PFSK-1 (cell line): Measurements from ENCODE around the gene CNTNAP2.

Experiments used
- POLR2AphosphoS5 ChIP-seq: IDR thresholded peaks from 2 replicates; pipeline ENCODE4 v1.6.1; 2012; ENCODE audit warnings: low read depth, mild to moderate bottlenecking, control low read depth, low read length, moderate library complexity
- TF ChIP-seq, protein P1 (sequence below), 2 experiments: IDR thresholded peaks; 2 replicates each; pipeline versions ENCODE4 v1.6.1 to v1.8.0; 2011 to 2012; ENCODE audit warnings: low read depth in 2 of 2, low read length in 2 of 2, control low read depth in 1 of 2, inconsistent platforms in 1 of 2, mild to moderate bottlenecking in 1 of 2, moderate library complexity in 1 of 2; ENCODE audit not compliant: insufficient read depth in 1 of 2

DNA sequence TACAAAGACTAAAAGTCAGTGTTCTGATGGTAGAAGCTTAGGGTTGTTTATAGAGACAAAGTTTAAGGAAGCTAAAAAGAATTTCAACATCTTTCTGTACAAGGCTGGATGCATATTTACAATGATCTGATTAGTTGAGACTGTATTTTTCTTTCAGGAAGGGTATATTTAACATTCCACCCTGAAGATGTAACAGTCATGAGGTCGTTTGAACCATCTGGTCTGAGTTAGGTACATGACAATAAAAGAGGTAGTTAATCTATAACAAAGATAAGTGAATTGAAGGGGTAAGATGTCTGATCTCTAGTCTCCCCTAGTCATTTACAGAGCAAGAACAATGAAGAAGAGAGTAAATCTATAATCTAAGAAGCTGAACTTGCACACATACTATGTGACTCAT is 821.2 kb downstream of the CNTNAP2 start:
- TF ChIP-seq, protein P1, sequence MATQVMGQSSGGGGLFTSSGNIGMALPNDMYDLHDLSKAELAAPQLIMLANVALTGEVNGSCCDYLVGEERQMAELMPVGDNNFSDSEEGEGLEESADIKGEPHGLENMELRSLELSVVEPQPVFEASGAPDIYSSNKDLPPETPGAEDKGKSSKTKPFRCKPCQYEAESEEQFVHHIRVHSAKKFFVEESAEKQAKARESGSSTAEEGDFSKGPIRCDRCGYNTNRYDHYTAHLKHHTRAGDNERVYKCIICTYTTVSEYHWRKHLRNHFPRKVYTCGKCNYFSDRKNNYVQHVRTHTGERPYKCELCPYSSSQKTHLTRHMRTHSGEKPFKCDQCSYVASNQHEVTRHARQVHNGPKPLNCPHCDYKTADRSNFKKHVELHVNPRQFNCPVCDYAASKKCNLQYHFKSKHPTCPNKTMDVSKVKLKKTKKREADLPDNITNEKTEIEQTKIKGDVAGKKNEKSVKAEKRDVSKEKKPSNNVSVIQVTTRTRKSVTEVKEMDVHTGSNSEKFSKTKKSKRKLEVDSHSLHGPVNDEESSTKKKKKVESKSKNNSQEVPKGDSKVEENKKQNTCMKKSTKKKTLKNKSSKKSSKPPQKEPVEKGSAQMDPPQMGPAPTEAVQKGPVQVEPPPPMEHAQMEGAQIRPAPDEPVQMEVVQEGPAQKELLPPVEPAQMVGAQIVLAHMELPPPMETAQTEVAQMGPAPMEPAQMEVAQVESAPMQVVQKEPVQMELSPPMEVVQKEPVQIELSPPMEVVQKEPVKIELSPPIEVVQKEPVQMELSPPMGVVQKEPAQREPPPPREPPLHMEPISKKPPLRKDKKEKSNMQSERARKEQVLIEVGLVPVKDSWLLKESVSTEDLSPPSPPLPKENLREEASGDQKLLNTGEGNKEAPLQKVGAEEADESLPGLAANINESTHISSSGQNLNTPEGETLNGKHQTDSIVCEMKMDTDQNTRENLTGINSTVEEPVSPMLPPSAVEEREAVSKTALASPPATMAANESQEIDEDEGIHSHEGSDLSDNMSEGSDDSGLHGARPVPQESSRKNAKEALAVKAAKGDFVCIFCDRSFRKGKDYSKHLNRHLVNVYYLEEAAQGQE (IDR thresholded peaks at IDR 0.05; ENCODE audit: insufficient read depth in 1 of 2, low read depth in 2 of 2, low read length in 2 of 2): no peak
- no peak for TF ChIP-seq POLR2AphosphoS5
